Heart left ventricle (tissue), 13 donors: ENCODE results near the gene OSR1.

Experiments used
- CTCF ChIP-seq, 12 donors: fragments of 200-600 bp; sonication (generic) in 4 of 12; IDR thresholded peaks; one replicate each; pipeline versions ENCODE4 v1.5.0 to v1.8.0; 2018 to 2022; ENCODE audit warnings: antibody characterized with exemption in 12 of 12, mild to moderate bottlenecking in 5 of 12
- POLR2A ChIP-seq, 2 donors: fragments of 450-650 bp; IDR thresholded peaks; one replicate each; pipeline ENCODE4 v1.6.1; 2017; ENCODE audit warnings: antibody characterized with exemption in 2 of 2, mild to moderate bottlenecking in 2 of 2, moderate library complexity in 2 of 2
- donor health status: ischemic (EF 13 %, LVEDD 7.1; RV severe dilation, severe dysfunction).
- donor health status: DM: no; HTN: yes; CAD: no.
- donor health status: DM: no; HTN: no; CAD: no.
- donor health status: ischemic (EF 25% LVEDD 6.9; RV normal size, moderate dysfunction).
- donor health status: ischemic (EF 25% LVEDD 5.7; RV mildly dilated, moderate dysfunction).
- donor health status: ischemic (EF 35%, LVEDD 5.7; RV mildly dilated, moderate dysfunction).
- donor health status: nonischemic (EF 11% LVEDD 7.7; RV severe dilation, severe dysfunction).
- donor health status: DM: yes; HTN: yes; CAD: no.
- donor health status: PGD.
- donor health status: ischemic (EF 29% LVEDD 5.4; RV normal size, mild dysfunction).
- donor health status: nonischemic (EF 23%, LVEDD 6.1; RV moderate dilation, normal function).

GRCh38 chr2:19358242-19359020 is at the start of gene OSR1:
- TF ChIP-seq CTCF (IDR thresholded peaks at IDR 0.05) (no peak), POLR2A (IDR thresholded peaks at IDR 0.05) (peak in 1 of 2 donors; percentile 34)
